ENCODE measurements around the gene MS4A4A.

The MS4A4A gene

GRCh38 chr11:60310407-60310998 is 30.0 kb downstream of the MS4A4A start:
- Histone ChIP-seq H3K27me3 (ENCODE audit: control insufficient read depth, insufficient read depth, low read length) (no peaks in the 10 kb centered on the region), H3K36me3 (ENCODE audit: control insufficient read depth, insufficient read depth, low read length) (no peaks in the 10 kb centered on the region), H3K9ac (ENCODE audit: low read length) (no peak overlapping the region), H3K4me1 (ENCODE audit: control insufficient read depth, insufficient read depth, low read length) (no peaks in the 10 kb centered on the region), H3K4me3 (ENCODE audit: low read length) (no peak overlapping the region), H3K27ac (ENCODE audit: low read depth, low read length) (no peak overlapping the region)

GRCh38 chr11:60314635-60315321 is 34.3 kb downstream of the MS4A4A start:
- no peak overlapping the region for H3K4me3 ChIP-seq (ENCODE audit: low read length)

GRCh38 chr11:60315871-60316270 is 35.4 kb downstream of the MS4A4A start:
- no peaks in the 10 kb centered on the region for H3K27me3 ChIP-seq (ENCODE audit: control insufficient read depth, insufficient read depth, low read length)
- H3K27ac ChIP-seq (ENCODE audit: low read depth, low read length): no peak overlapping the region
- H3K36me3 ChIP-seq (ENCODE audit: control insufficient read depth, insufficient read depth, low read length): no peaks in the 10 kb centered on the region
- H3K4me3 ChIP-seq (ENCODE audit: low read length): no peak overlapping the region
- H3K9ac ChIP-seq (ENCODE audit: low read length): no peak overlapping the region
- no peaks in the 10 kb centered on the region for H3K4me1 ChIP-seq (ENCODE audit: control insufficient read depth, insufficient read depth, low read length)

More at GRCh38 chr11:60314635-60315321, 34.3 kb downstream of the MS4A4A start:
- H3K4me1 ChIP-seq (ENCODE audit: control insufficient read depth, insufficient read depth, low read length): no peaks in the 10 kb centered on the region
- H3K27ac ChIP-seq (ENCODE audit: low read depth, low read length): no peak overlapping the region
- no peaks in the 10 kb centered on the region for H3K27me3 ChIP-seq (ENCODE audit: control insufficient read depth, insufficient read depth, low read length)
- H3K9ac ChIP-seq (ENCODE audit: low read length): no peak overlapping the region
- H3K36me3 ChIP-seq (ENCODE audit: control insufficient read depth, insufficient read depth, low read length): no peaks in the 10 kb centered on the region

GRCh38 chr11:60316317-60316716 is 35.9 kb downstream of the MS4A4A start:
- Histone ChIP-seq H3K9ac (ENCODE audit: low read length) (no peak overlapping the region), H3K4me3 (ENCODE audit: low read length) (no peak overlapping the region), H3K4me1 (ENCODE audit: control insufficient read depth, insufficient read depth, low read length) (no peaks in the 10 kb centered on the region), H3K27me3 (ENCODE audit: control insufficient read depth, insufficient read depth, low read length) (no peaks in the 10 kb centered on the region), H3K27ac (ENCODE audit: low read depth, low read length) (no peak overlapping the region), H3K36me3 (ENCODE audit: control insufficient read depth, insufficient read depth, low read length) (no peaks in the 10 kb centered on the region)

- Histone ChIP-seq H3K36me3 (ENCODE audit: control insufficient read depth, insufficient read depth, low read length) (no peaks in the 10 kb centered on the region), H3K27ac (ENCODE audit: low read depth, low read length) (no peak overlapping the region), H3K27me3 (ENCODE audit: control insufficient read depth, insufficient read depth, low read length) (no peaks in the 10 kb centered on the region), H3K4me3 (ENCODE audit: low read length) (no peak overlapping the region), H3K9ac (ENCODE audit: low read length) (no peak overlapping the region), H3K4me1 (ENCODE audit: control insufficient read depth, insufficient read depth, low read length) (no peaks in the 10 kb centered on the region)
These were observed 38.3 kb downstream of the MS4A4A start for GRCh38 chr11:60318726-60319125.

- Histone ChIP-seq H3K27me3 (ENCODE audit: control insufficient read depth, insufficient read depth, low read length) (no peaks in the 10 kb centered on the region), H3K4me1 (ENCODE audit: control insufficient read depth, insufficient read depth, low read length) (no peaks in the 10 kb centered on the region), H3K36me3 (ENCODE audit: control insufficient read depth, insufficient read depth, low read length) (no peaks in the 10 kb centered on the region), H3K9ac (ENCODE audit: low read length) (no peak overlapping the region), H3K4me3 (ENCODE audit: low read length) (no peak overlapping the region), H3K27ac (ENCODE audit: low read depth, low read length) (no peak overlapping the region)
These were observed 40.6 kb downstream of the MS4A4A start for GRCh38 chr11:60321051-60321450.

- Histone ChIP-seq H3K4me3 (ENCODE audit: low read length) (no peak within 1 kb of the TSS), H3K4me1 (ENCODE audit: control insufficient read depth, insufficient read depth, low read length) (no peaks in the 10 kb centered on the region), H3K27ac (ENCODE audit: low read depth, low read length) (no peak within 1 kb of the TSS), H3K36me3 (ENCODE audit: control insufficient read depth, insufficient read depth, low read length) (no peaks in the 10 kb centered on the region), H3K27me3 (ENCODE audit: control insufficient read depth, insufficient read depth, low read length) (peaks cover 2% of the 10 kb centered on the region), H3K9ac (ENCODE audit: low read length) (no peak within 1 kb of the TSS)
These were observed 46.5 kb downstream of the MS4A4A start, which contains the start of gene MS4A6E for GRCh38 chr11:60326955-60327354. TSS of gene MS4A6E (plus strand) at chr11:60327255. CDS start at chr11:60334896, 7,641 bp downstream.

- H3K4me3 ChIP-seq (ENCODE audit: low read length): no peak overlapping the region
- no peak overlapping the region for H3K27ac ChIP-seq (ENCODE audit: low read depth, low read length)
- no peaks in the 10 kb centered on the region for H3K36me3 ChIP-seq (ENCODE audit: control insufficient read depth, insufficient read depth, low read length)
- H3K9ac ChIP-seq (ENCODE audit: low read length): no peak overlapping the region
- no peaks in the 10 kb centered on the region for H3K4me1 ChIP-seq (ENCODE audit: control insufficient read depth, insufficient read depth, low read length)
- peaks cover 2% of the 10 kb centered on the region for H3K27me3 ChIP-seq (ENCODE audit: control insufficient read depth, insufficient read depth, low read length)
These were observed 48.0 kb downstream of the MS4A4A start for GRCh38 chr11:60328460-60328859.

GRCh38 chr11:60332846-60333245 is 52.4 kb downstream of the MS4A4A start:
- no peak overlapping the region for H3K9ac ChIP-seq (ENCODE audit: low read length)
- no peak overlapping the region for H3K4me3 ChIP-seq (ENCODE audit: low read length)
- H3K27me3 ChIP-seq (ENCODE audit: control insufficient read depth, insufficient read depth, low read length): no peaks in the 10 kb centered on the region
- H3K36me3 ChIP-seq (ENCODE audit: control insufficient read depth, insufficient read depth, low read length): no peaks in the 10 kb centered on the region
- no peaks in the 10 kb centered on the region for H3K4me1 ChIP-seq (ENCODE audit: control insufficient read depth, insufficient read depth, low read length)
- H3K27ac ChIP-seq (ENCODE audit: low read depth, low read length): no peak overlapping the region

GRCh38 chr11:60334005-60334620 is 53.6 kb downstream of the MS4A4A start:
- Histone ChIP-seq H3K27ac (ENCODE audit: low read depth, low read length) (no peak overlapping the region), H3K36me3 (ENCODE audit: control insufficient read depth, insufficient read depth, low read length) (no peaks in the 10 kb centered on the region), H3K4me1 (ENCODE audit: control insufficient read depth, insufficient read depth, low read length) (no peaks in the 10 kb centered on the region), H3K9ac (ENCODE audit: low read length) (no peak overlapping the region), H3K4me3 (ENCODE audit: low read length) (no peak overlapping the region), H3K27me3 (ENCODE audit: control insufficient read depth, insufficient read depth, low read length) (no peaks in the 10 kb centered on the region)

GRCh38 chr11:60336767-60337391 is 56.4 kb downstream of the MS4A4A start:
- H3K27me3 ChIP-seq (ENCODE audit: control insufficient read depth, insufficient read depth, low read length): no peaks in the 10 kb centered on the region
- H3K36me3 ChIP-seq (ENCODE audit: control insufficient read depth, insufficient read depth, low read length): no peaks in the 10 kb centered on the region
- no peak overlapping the region for H3K4me3 ChIP-seq (ENCODE audit: low read length)
- no peak overlapping the region for H3K9ac ChIP-seq (ENCODE audit: low read length)
- H3K27ac ChIP-seq (ENCODE audit: low read depth, low read length): no peak overlapping the region
- H3K4me1 ChIP-seq (ENCODE audit: control insufficient read depth, insufficient read depth, low read length): no peaks in the 10 kb centered on the region

- H3K9ac ChIP-seq (ENCODE audit: low read length): no peak overlapping the region
- no peaks in the 10 kb centered on the region for H3K36me3 ChIP-seq (ENCODE audit: control insufficient read depth, insufficient read depth, low read length)
- H3K4me1 ChIP-seq (ENCODE audit: control insufficient read depth, insufficient read depth, low read length): no peaks in the 10 kb centered on the region
- no peak overlapping the region for H3K4me3 ChIP-seq (ENCODE audit: low read length)
- H3K27ac ChIP-seq (ENCODE audit: low read depth, low read length): no peak overlapping the region
- no peaks in the 10 kb centered on the region for H3K27me3 ChIP-seq (ENCODE audit: control insufficient read depth, insufficient read depth, low read length)
These were observed 57.6 kb downstream of the MS4A4A start for GRCh38 chr11:60338053-60338452.

Measured in rectal smooth muscle tissue (tissue), 1 donor.